Stimulated activated CD8-positive, alpha-beta memory T cell treated with anti-CD3 and anti-CD28 coated beads, Interleukin-15, amount 100 ng/mL, for 24 hours (primary cell): ENCODE results near the gene TECTB.

Source experiments
- DNase-seq: peaks from one replicate; pipeline ENCODE4 v3.0.0-alpha.2; 2020; ENCODE audit warnings: low read depth

Gene TECTB

DNA sequence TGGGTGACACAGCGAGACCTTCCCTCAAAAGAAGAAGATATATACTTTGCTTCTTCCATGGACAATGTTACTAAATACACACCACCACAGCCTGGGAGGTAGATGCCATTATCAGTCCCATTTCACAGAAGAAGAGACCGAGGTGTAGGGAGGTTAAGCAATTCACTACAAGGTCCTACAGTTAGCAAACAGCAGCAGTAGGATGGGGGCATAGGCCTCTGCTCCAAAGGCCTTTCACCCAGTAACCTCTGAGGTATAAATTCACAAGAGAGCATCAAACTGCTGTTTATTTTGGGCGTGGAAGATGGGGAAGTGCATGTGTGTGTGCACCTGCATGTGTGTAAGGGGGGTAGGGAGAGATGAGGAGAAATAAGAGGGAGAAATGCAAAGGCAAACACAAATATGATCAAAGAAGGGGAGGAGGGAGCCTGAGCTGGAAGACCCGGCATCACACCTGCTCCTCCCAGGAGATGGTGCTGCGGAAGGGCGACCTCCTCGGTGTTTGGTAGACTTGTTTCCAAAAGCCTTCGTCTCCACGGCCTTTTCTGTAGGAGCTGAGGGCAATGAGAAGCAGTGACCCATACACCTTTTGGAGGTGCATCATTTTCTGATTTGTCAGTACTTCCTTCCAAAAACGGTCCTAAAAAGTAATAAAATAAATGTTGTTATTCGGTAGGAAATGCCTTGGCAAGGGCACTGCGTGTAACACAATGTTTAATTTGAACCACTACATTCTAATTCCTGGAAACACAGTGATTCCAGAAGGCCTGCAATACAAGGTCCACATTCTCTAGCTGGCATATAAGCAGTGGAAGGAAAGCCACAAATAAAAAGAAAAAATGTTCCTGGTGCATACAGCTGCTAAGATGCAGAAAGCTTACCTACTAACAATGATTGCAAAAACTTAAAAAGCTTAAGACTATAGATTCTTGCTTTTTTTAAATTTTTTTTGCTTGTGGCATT, 64.8 kb downstream of the TECTB start:
- DNase-seq, result no peak

DNA sequence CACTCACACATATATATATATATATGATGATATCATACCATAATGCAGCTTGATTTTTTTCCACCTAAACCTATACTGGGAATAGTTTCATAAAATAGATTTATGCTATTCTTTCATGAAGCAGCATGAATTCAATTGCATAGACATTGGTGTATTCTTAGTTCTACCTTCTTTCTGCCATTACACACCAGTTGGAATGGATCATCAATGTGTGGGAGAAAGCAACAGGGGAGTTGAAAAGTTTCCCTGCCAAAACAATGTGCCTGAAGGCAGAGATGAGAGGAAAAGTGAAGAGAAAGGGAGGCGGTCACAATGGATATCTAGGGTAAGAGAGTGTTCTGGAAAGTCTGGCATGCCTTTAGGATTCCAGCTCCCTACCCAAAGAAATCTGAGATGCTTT, 65.6 kb downstream of the TECTB start:
- no peak for DNase-seq

DNA sequence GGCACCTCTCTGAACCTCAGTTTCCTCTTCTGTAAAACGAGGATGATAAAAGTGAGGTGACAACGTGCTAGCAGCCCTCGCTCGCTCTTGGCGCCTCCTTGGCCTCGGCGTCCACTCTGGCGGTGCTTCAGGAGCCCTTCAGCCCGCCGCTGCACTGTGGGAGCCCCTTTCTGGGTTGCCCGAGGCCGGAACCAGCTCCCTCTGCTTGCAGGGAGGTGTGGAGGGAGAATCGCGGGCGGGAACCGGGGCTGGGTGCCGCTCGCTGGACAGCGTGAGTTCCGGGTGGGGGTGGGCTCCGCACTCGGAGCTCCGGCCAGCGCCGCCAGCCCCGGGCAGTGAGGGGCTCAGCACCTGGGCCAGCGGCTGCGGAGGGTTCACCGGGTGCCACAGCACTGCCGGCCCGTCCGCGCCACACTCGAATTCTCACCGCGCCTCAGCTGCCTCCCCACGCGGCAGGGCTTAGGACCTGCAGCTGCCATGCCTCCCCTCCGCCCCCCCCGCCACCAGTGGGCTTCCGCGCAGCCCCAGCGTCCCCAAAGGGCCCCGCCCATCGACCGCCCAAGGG, 66.4 kb downstream of the TECTB start:
- no peak for DNase-seq

GRCh38 chr10:112351146-112351545, 67.9 kb downstream of the TECTB start:
- no peak for DNase-seq

DNA sequence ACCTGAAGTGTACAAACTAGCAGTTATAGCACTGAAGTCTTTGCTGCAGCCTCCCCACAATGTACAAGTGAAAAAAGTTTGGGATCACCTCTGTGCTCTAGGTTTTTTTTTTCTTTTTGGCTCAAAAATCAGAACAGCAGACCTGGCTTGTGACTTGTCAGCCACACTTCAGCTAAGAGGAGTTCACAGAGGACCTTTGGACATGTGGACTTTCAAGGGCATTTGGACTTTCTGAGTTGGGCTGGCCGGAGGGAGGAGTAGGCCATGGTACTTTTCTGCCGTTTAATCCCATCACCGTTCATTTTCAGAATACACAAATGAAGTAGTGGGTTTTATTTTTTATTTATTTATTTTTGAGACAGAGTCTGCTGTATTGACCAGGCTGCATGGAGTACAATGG, 68.8 kb downstream of the TECTB start:
- DNase-seq, result no peak

- no peak for DNase-seq
Observed at GRCh38 chr10:112353046-112353445, 69.8 kb downstream of the TECTB start.
